Measurements from ENCODE around the gene HMOX2.

The HMOX2 gene

GRCh38 chr16:4475880-4476788 lies at the start of gene HMOX2:
TSS of gene HMOX2 (plus strand) at chr16:4476398. CDS start at chr16:4505525, 29,127 bp downstream.
- FAIRE-seq, result no peak
- DNase-seq (ENCODE audit: low spot score), result peak; percentile 91

- DNase-seq (ENCODE audit: low spot score) (no peak), FAIRE-seq (no peak)
These were observed 49.4 kb upstream of the HMOX2 start for GRCh38 chr16:4426722-4427372.

- FAIRE-seq (no peak), DNase-seq (ENCODE audit: low spot score) (no peak)
These were observed 47.7 kb upstream of the HMOX2 start for GRCh38 chr16:4428500-4428899.

- FAIRE-seq, result no peak
- no peak for DNase-seq (ENCODE audit: low spot score)
These were observed 45.2 kb upstream of the HMOX2 start for GRCh38 chr16:4431023-4431422.

GRCh38 chr16:4433228-4433627 lies 43.0 kb upstream of the HMOX2 start:
- DNase-seq (ENCODE audit: low spot score) (no peak), FAIRE-seq (no peak)

GRCh38 chr16:4433914-4434787 lies 42.0 kb upstream of the HMOX2 start:
- no peak for DNase-seq (ENCODE audit: low spot score)
- no peak for FAIRE-seq

GRCh38 chr16:4435337-4436067 lies 40.7 kb upstream of the HMOX2 start:
- no peak for FAIRE-seq
- no peak for DNase-seq (ENCODE audit: low spot score)

GRCh38 chr16:4437366-4437765 lies 38.8 kb upstream of the HMOX2 start:
- FAIRE-seq (no peak), DNase-seq (ENCODE audit: low spot score) (no peak)

GRCh38 chr16:4442371-4442770 lies 33.8 kb upstream of the HMOX2 start:
- DNase-seq (ENCODE audit: low spot score) (no peak), FAIRE-seq (no peak)

GRCh38 chr16:4443271-4443670 lies 32.9 kb upstream of the HMOX2 start:
- DNase-seq (ENCODE audit: low spot score) (no peak), FAIRE-seq (no peak)

- FAIRE-seq (no peak), DNase-seq (ENCODE audit: low spot score) (no peak)
These were observed 32.2 kb upstream of the HMOX2 start for GRCh38 chr16:4443986-4444385.

GRCh38 chr16:4450430-4450829 lies 25.8 kb upstream of the HMOX2 start:
- FAIRE-seq, result no peak
- no peak for DNase-seq (ENCODE audit: low spot score)

GRCh38 chr16:4450931-4451519 lies 25.2 kb upstream of the HMOX2 start:
- DNase-seq (ENCODE audit: low spot score) (no peak), FAIRE-seq (no peak)

- DNase-seq (ENCODE audit: low spot score) (no peak), FAIRE-seq (no peak)
These were observed 23.5 kb upstream of the HMOX2 start for GRCh38 chr16:4452674-4453073.

- no peak for FAIRE-seq
- DNase-seq (ENCODE audit: low spot score), result no peak
These were observed 21.6 kb upstream of the HMOX2 start for GRCh38 chr16:4454623-4455022.

- DNase-seq (ENCODE audit: low spot score) (no peak), FAIRE-seq (no peak)
These were observed 21.1 kb upstream of the HMOX2 start for GRCh38 chr16:4455081-4455480.

GRCh38 chr16:4455951-4456350 lies 20.2 kb upstream of the HMOX2 start:
- DNase-seq (ENCODE audit: low spot score), result no peak
- no peak for FAIRE-seq

- DNase-seq (ENCODE audit: low spot score), result no peak
- FAIRE-seq, result no peak
These were observed 15.3 kb upstream of the HMOX2 start for GRCh38 chr16:4460936-4461249.

GRCh38 chr16:4461250-4462085 lies 14.7 kb upstream of the HMOX2 start:
- no peak for DNase-seq (ENCODE audit: low spot score)
- no peak for FAIRE-seq

All from RCC 7860 (cell line).